Measurements from ENCODE around the gene ABLIM2. TPM values are rescaled to one million over a fixed set of nuclear protein-coding genes. Genes with fewer than 3 reads are reported as not detected.

The ABLIM2 gene
- total RNA-seq, 1 experiment from 2014 or later: 6.1 TPM

GRCh38 chr4:8182294-8182693 lies 23.7 kb upstream of the ABLIM2 start:
- Histone ChIP-seq H3K4me2 (ENCODE audit: low read length) (no peak overlapping the region), H4K20me1 (ENCODE audit: insufficient read depth) (no peaks in the 10 kb centered on the region), H3K9ac (ENCODE audit: low read length) (no peak overlapping the region), H3K9me3 (ENCODE audit: control insufficient read depth in 1 of 2, insufficient read depth in 1 of 2, low read depth in 1 of 2, low read length in 2 of 2) (no peaks in the 10 kb centered on the region), H3K36me3 (ENCODE audit: control insufficient read depth in 1 of 2, insufficient read depth in 2 of 2, low read length in 2 of 2) (no peaks in the 10 kb centered on the region), H3K79me2 (ENCODE audit: insufficient read depth, low read length) (no peaks in the 10 kb centered on the region), H3K27ac (ENCODE audit: low read depth, low read length) (no peak overlapping the region), H3K4me1 (ENCODE audit: control insufficient read depth in 1 of 2, insufficient read depth in 2 of 2, low read length in 2 of 2) (peaks cover 12 to 36% of the 10 kb centered on the region in 2 experiments), H3K9me2 (ENCODE audit: insufficient read depth) (no peaks in the 10 kb centered on the region), H3K27me3 (ENCODE audit: insufficient read depth, low read length) (no peaks in the 10 kb centered on the region), H3K4me3 (replicated peaks in 1 of 2; ENCODE audit: low read depth in 1 of 2, low read length in 2 of 2) (no peak overlapping the region), H2AFZ (ENCODE audit: low read depth, low read length, poor library complexity, severe bottlenecking) (no peak overlapping the region)
- ATAC-seq (no peak), DNase-seq (ENCODE audit: low read depth, low spot score) (no peak)
- ChIA-PET POLR2A (no interaction called here), CTCF (no interaction called here), RAD21 (ENCODE audit: low non-redundant PET in 1 of 2, low total read pairs in 2 of 2, uncharacterized antibody in 2 of 2, unreplicated experiment in 2 of 2) (no interaction called here)
- no peak for TF ChIP-seq ZBTB33 (IDR thresholded peaks at IDR 0.05; ENCODE audit: extremely low read depth, insufficient replicate concordance, low read length)
- TF ChIP-seq EZH2phosphoT487 (IDR thresholded peaks at IDR 0.05; ENCODE audit: borderline replicate concordance): no peak
- TF ChIP-seq EGR1 (IDR thresholded peaks at IDR 0.05; ENCODE audit: low read depth): no peak
- no peak for TF ChIP-seq JUND (IDR thresholded peaks at IDR 0.05)
- no TSS peak for BruUV-seq (replicated peaks)
- intact Hi-C loops (cut with micrococcal nuclease): no loop called here

GRCh38 chr4:8181844-8182243 lies 23.2 kb upstream of the ABLIM2 start:
- Histone ChIP-seq H3K9me2 (ENCODE audit: insufficient read depth) (no peaks in the 10 kb centered on the region), H3K9me3 (ENCODE audit: control insufficient read depth in 1 of 2, insufficient read depth in 1 of 2, low read depth in 1 of 2, low read length in 2 of 2) (no peaks in the 10 kb centered on the region), H3K27ac (ENCODE audit: low read depth, low read length) (no peak overlapping the region), H3K9ac (ENCODE audit: low read length) (no peak overlapping the region), H3K4me1 (ENCODE audit: control insufficient read depth in 1 of 2, insufficient read depth in 2 of 2, low read length in 2 of 2) (peaks cover 12 to 40% of the 10 kb centered on the region in 2 experiments), H2AFZ (ENCODE audit: low read depth, low read length, poor library complexity, severe bottlenecking) (no peak overlapping the region), H3K36me3 (ENCODE audit: control insufficient read depth in 1 of 2, insufficient read depth in 2 of 2, low read length in 2 of 2) (no peaks in the 10 kb centered on the region), H3K79me2 (ENCODE audit: insufficient read depth, low read length) (no peaks in the 10 kb centered on the region), H3K27me3 (ENCODE audit: insufficient read depth, low read length) (no peaks in the 10 kb centered on the region), H3K4me3 (replicated peaks in 1 of 2; ENCODE audit: low read depth in 1 of 2, low read length in 2 of 2) (no peak overlapping the region), H4K20me1 (ENCODE audit: insufficient read depth) (no peaks in the 10 kb centered on the region), H3K4me2 (ENCODE audit: low read length) (no peak overlapping the region)
- RAD21 ChIA-PET (ENCODE audit: low non-redundant PET in 1 of 2, low total read pairs in 2 of 2, uncharacterized antibody in 2 of 2, unreplicated experiment in 2 of 2): no interaction called here
- intact Hi-C loops (cut with micrococcal nuclease): no loop called here
- POLR2A ChIA-PET: no interaction called here
- DNase-seq (ENCODE audit: low read depth, low spot score) (no peak), ATAC-seq (no peak)
- no TSS peak for BruUV-seq (replicated peaks)
- CTCF ChIA-PET: no interaction called here
- TF ChIP-seq CBX3 (IDR thresholded peaks at IDR 0.05; ENCODE audit: low read depth): no peak
- no peak for TF ChIP-seq SRF (IDR thresholded peaks at IDR 0.05; ENCODE audit: low read depth)
- TF ChIP-seq EZH2phosphoT487 (IDR thresholded peaks at IDR 0.05; ENCODE audit: borderline replicate concordance): no peak
- no peak for TF ChIP-seq POLR2A (IDR thresholded peaks at IDR 0.05; ENCODE audit: borderline replicate concordance, extremely low read depth, insufficient read depth, insufficient read length)
- TF ChIP-seq CEBPB (IDR thresholded peaks at IDR 0.05; ENCODE audit: low read depth): no peak
- TF ChIP-seq ZBTB33 (IDR thresholded peaks at IDR 0.05; ENCODE audit: extremely low read depth, insufficient replicate concordance, low read length): no peak
- no peak for TF ChIP-seq YY1 (IDR thresholded peaks at IDR 0.05; ENCODE audit: extremely low read depth, insufficient replicate concordance, low read depth, low read length)
- no peak for TF ChIP-seq FOSL1 (IDR thresholded peaks at IDR 0.05; ENCODE audit: low read depth)
- TF ChIP-seq CTCF (IDR thresholded peaks at IDR 0.05 in 2 of 3, conservative IDR thresholded peaks at IDR 0.05 in 1 of 3; ENCODE audit: borderline replicate concordance in 1 of 3, insufficient read depth in 1 of 3, low read depth in 2 of 3, low read length in 2 of 3): no peak
